KMS-11 (cell line): Measurements from ENCODE around the gene ZNF41.

Experiments used
- H2AFZ ChIP-seq: fragments of 200-600 bp; sonication (generic); 2 replicates; pipeline ENCODE4 v1.6.1; 2016; ENCODE audit warnings: antibody characterized with exemption, mixed run types, low read depth
- H3K27ac ChIP-seq: fragments of 200-600 bp; sonication (generic); 2 replicates; pipeline ENCODE4 v1.6.1; 2016; ENCODE audit warnings: mild to moderate bottlenecking, mixed run types
- H3K27me3 ChIP-seq: fragments of 200-600 bp; sonication (generic); 2 replicates; pipeline ENCODE4 v1.6.1; 2017; ENCODE audit warnings: mild to moderate bottlenecking, low read depth, mixed run types, moderate library complexity; ENCODE audit not compliant: insufficient read depth
- H3K36me3 ChIP-seq: fragments of 200-600 bp; sonication (generic); 2 replicates; pipeline ENCODE4 v1.6.1; 2017; ENCODE audit warnings: mild to moderate bottlenecking, mixed run types; ENCODE audit not compliant: insufficient read depth
- H3K4me1 ChIP-seq: fragments of 200-600 bp; sonication (generic); 2 replicates; pipeline ENCODE4 v1.6.1; 2016; ENCODE audit warnings: mild to moderate bottlenecking, low read depth, mixed run types; ENCODE audit not compliant: poor library complexity, severe bottlenecking
- H3K4me2 ChIP-seq: fragments of 200-600 bp; sonication (generic); 2 replicates; pipeline ENCODE4 v1.7.0; 2016; ENCODE audit warnings: mild to moderate bottlenecking, mixed run types
- H3K4me3 ChIP-seq: fragments of 200-600 bp; sonication (generic); IDR thresholded peaks from 2 replicates; pipeline ENCODE4 v1.6.1; 2017; ENCODE audit warnings: low read depth, low read length, mixed read lengths; ENCODE audit not compliant: insufficient read depth
- H3K79me2 ChIP-seq: fragments of 200-600 bp; sonication (generic); 2 replicates; pipeline ENCODE4 v1.6.1; 2016; ENCODE audit warnings: low read depth, mixed run types; ENCODE audit not compliant: insufficient read depth
- H3K9ac ChIP-seq: fragments of 200-600 bp; sonication (generic); 2 replicates; pipeline ENCODE4 v1.6.1; 2016; ENCODE audit warnings: mild to moderate bottlenecking, mixed run types
- H4K20me1 ChIP-seq: fragments of 200-600 bp; sonication (generic); 2 replicates; pipeline ENCODE4 v1.6.1; 2016; ENCODE audit warnings: mild to moderate bottlenecking, mixed run types; ENCODE audit not compliant: insufficient read depth
- TF ChIP-seq, protein P1 (sequence below): fragments of 200-600 bp; sonication (generic); conservative IDR thresholded peaks from 2 replicates; pipeline ENCODE4 v1.6.1; 2017; ENCODE audit warnings: low read depth, mild to moderate bottlenecking, antibody characterized with exemption, low read length, moderate library complexity, mixed read lengths

ZNF41 gene

DNA sequence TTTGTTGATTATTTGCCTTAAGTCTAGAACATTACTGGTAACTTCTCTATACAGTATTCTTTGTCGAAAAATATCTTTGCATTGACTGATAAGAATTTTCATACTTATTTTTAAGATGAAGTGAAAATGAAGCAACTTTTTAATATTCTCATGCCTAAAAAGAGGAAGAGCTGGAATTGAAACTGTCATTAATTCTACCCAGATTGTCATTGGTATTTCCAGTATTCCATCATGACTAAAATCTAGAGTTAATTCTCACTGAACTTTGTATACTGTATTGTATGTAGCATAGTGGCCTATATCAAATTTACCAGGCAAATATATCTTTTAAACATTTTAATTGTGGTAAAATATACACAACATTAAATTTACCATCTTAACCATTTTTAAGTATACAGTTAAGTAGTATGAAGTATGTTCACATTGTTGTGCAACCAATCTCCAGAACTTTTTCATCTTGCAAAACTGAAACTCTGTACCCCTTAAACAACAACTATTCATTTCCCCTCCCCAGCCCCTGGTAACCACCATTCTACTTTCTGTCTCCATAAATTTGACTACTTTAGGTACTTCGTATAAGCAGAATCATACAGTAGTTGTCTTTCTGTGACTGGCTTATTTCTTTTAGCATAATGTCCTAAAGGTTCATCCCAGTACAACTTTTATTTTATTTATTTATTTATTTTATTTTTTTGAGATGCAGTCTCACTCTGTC, 24.3 kb upstream of the ZNF41 start:
- H3K36me3 ChIP-seq = no peaks in the 10 kb centered on the region
- H3K79me2 ChIP-seq = no peaks in the 10 kb centered on the region
- H3K9ac ChIP-seq = no peak overlapping the region
- H3K4me3 ChIP-seq = no peak overlapping the region
- H4K20me1 ChIP-seq = no peaks in the 10 kb centered on the region
- no peak overlapping the region for H2AFZ ChIP-seq
- peaks cover 32% of the 10 kb centered on the region for H3K4me1 ChIP-seq
- H3K4me2 ChIP-seq = peak overlapping the region; percentile 42; the same call in 1 of the 2 replicates
- no peak overlapping the region for H3K27ac ChIP-seq
- TF ChIP-seq, protein P1, sequence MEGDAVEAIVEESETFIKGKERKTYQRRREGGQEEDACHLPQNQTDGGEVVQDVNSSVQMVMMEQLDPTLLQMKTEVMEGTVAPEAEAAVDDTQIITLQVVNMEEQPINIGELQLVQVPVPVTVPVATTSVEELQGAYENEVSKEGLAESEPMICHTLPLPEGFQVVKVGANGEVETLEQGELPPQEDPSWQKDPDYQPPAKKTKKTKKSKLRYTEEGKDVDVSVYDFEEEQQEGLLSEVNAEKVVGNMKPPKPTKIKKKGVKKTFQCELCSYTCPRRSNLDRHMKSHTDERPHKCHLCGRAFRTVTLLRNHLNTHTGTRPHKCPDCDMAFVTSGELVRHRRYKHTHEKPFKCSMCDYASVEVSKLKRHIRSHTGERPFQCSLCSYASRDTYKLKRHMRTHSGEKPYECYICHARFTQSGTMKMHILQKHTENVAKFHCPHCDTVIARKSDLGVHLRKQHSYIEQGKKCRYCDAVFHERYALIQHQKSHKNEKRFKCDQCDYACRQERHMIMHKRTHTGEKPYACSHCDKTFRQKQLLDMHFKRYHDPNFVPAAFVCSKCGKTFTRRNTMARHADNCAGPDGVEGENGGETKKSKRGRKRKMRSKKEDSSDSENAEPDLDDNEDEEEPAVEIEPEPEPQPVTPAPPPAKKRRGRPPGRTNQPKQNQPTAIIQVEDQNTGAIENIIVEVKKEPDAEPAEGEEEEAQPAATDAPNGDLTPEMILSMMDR = no peak
- H3K27me3 ChIP-seq = no peaks in the 10 kb centered on the region

DNA sequence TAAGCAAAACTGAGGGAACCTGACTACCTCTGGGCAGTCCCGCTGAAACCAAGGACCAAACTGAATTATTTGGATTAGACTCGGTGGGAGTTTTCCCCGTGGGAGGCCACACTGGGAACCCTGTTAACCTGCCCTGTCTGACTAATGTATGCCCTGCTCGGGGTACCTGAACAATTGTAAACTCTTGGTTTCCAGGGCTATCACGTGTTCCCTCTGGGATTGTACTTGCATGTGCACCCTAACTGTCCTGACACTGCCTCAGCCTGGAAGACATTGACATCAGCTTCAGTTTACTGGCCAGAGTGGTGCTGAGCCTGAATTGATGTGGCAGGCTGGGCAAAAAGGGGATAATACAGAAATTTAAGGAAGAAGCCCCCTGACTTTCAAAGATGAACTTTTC, 20.1 kb upstream of the ZNF41 start:
- no peaks in the 10 kb centered on the region for H3K27me3 ChIP-seq
- H3K79me2 ChIP-seq = no peaks in the 10 kb centered on the region
- TF ChIP-seq, protein P1 = no peak
- peak overlapping the region; percentile 38; the same call in 1 of the 2 replicates for H2AFZ ChIP-seq
- peaks cover 69% of the 10 kb centered on the region for H3K4me1 ChIP-seq
- H3K9ac ChIP-seq = no peak overlapping the region
- H3K27ac ChIP-seq = peak overlapping the region; percentile 89
- H3K36me3 ChIP-seq = no peaks in the 10 kb centered on the region
- no peak overlapping the region for H3K4me3 ChIP-seq
- H4K20me1 ChIP-seq = no peaks in the 10 kb centered on the region
- peak overlapping the region; percentile 84; the same call in 1 of the 2 replicates for H3K4me2 ChIP-seq

DNA sequence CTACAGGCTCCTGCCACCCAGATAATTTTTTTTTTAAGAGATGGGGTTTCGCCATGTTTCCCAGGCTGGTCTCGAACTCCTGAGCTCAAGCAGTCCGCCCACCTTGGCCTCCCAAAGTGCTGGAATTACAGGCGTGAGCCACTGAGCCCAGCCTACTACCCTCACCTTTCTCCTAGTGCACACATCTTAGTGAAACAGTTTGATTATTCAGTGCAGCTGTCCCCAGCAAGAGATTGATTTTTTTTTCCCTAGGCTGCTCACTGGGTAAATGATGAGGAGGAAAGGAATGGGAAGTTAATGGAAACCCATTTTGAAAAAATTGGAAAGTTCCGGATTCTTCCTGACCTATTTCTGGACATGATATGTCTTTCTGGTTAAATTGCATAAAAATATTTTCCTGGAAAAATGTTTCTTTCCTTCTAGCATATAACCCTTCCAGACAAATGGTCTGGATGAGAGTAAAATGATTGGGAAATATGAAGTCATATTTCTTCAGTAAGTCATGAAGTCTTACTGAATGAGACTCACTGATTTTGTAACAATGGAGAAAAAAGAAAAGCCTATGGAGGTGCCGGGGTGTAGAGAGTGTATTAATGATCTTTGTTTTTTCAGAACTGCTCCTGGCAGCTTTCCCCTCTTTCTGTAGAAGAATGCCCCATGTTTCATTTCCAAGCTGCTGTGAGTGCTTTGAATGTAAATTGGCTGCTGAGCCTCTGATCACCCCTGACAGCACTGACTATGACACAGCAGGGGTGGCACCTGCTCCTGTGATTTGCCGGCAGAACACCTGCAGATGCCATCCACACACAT, 19.5 kb upstream of the ZNF41 start:
- TF ChIP-seq, protein P1 = no peak
- Histone ChIP-seq H3K27ac (peak overlapping the region; percentile 89), H3K36me3 (no peaks in the 10 kb centered on the region), H3K9ac (peak overlapping the region; percentile 44), H4K20me1 (no peaks in the 10 kb centered on the region), H3K4me2 (peak overlapping the region; percentile 84), H3K27me3 (no peaks in the 10 kb centered on the region), H2AFZ (peak overlapping the region; percentile 38; the same call in 1 of the 2 replicates), H3K4me3 (no peak overlapping the region), H3K79me2 (no peaks in the 10 kb centered on the region), H3K4me1 (peaks cover 71% of the 10 kb centered on the region)

DNA sequence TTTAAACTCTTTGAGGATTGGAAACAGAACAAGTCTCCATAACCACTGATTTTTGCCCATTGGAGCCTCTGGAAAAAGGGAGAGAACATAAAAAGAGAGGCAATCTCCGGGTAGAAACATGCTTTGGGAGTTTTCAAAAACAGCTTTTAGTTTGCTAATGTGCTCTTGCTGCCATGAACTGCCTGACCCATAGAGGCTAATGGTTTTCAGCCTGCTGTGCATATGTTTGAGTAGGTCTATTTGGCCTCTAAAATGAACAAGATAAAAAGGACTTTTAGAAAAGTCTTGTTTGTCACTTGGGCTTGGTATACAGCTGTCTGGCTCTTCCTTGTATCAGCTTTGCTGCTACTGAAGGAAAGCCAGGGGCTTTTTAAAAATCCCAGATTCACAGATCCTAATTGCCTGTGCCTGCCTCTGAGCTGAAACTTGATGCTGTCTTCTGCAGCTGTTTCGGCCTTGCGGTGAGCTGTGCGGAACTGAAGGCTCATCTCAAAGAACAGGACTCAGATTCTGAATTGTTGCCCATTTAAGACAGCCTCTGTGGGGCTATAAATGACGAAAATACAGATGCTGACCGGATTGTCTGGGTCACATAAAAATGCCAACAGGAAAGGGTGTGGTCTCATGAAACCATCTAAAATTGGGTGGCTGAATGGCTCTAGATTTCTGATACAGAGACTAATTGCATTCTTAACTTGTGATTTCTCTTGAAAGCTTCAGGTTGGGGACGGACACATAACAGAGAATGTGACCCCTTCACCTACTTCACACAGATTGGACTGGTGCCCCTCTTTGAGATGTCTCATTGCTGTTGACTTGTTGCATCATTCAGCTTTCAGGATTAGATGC, 18.4 kb upstream of the ZNF41 start:
- no peaks in the 10 kb centered on the region for H3K27me3 ChIP-seq
- TF ChIP-seq, protein P1 = no peak
- H3K27ac ChIP-seq = peak overlapping the region; percentile 89
- peak overlapping the region; percentile 44; the same call in 1 of the 2 replicates for H3K9ac ChIP-seq
- peak overlapping the region; percentile 33; the same call in 1 of the 2 replicates for H2AFZ ChIP-seq
- no peaks in the 10 kb centered on the region for H4K20me1 ChIP-seq
- no peaks in the 10 kb centered on the region for H3K79me2 ChIP-seq
- no peaks in the 10 kb centered on the region for H3K36me3 ChIP-seq
- H3K4me3 ChIP-seq = no peak overlapping the region
- H3K4me1 ChIP-seq = peaks cover 73% of the 10 kb centered on the region
- H3K4me2 ChIP-seq = peak overlapping the region; percentile 84
